ENCODE measurements around the gene ARID1B. TPM values are rescaled to one million over a fixed set of nuclear protein-coding genes. Genes with fewer than 3 reads are reported as not detected.
A peak's percentile ranks its signal among the peaks of the same experiment; 100 is the strongest.

The ARID1B gene
- total RNA-seq, 1 donor from 2014 or later = 97.2 TPM

GRCh38 chr6:156790711-156791319 is 13.6 kb downstream of the ARID1B start:
- Mint-ChIP-seq H3K36me3 (peaks cover 12% of the 10 kb centered on the region), H3K9me3 (no peaks in the 10 kb centered on the region), H3K4me1 (ENCODE audit: unreplicated experiment) (peaks cover 75% of the 10 kb centered on the region), H3K27me3 (no peaks in the 10 kb centered on the region), H3K27ac (no peak overlapping the region), H3K4me3 (peak overlapping the region; percentile 7)
- no peak for TF ChIP-seq CTCF (conservative IDR thresholded peaks at IDR 0.05)
- no peak for DNase-seq (ENCODE audit: extremely low spot score, unreplicated experiment)

- no peaks in the 10 kb centered on the region for H3K9me3 Mint-ChIP-seq
- DNase-seq (ENCODE audit: extremely low spot score, unreplicated experiment) = no peak
- peaks cover 9% of the 10 kb centered on the region for H3K36me3 Mint-ChIP-seq
- TF ChIP-seq CTCF (conservative IDR thresholded peaks at IDR 0.05) = no peak
- peak overlapping the region; percentile 7 for H3K4me3 Mint-ChIP-seq
- no peak overlapping the region for H3K27ac Mint-ChIP-seq
- H3K27me3 Mint-ChIP-seq = no peaks in the 10 kb centered on the region
- H3K4me1 Mint-ChIP-seq (ENCODE audit: unreplicated experiment) = peaks cover 76% of the 10 kb centered on the region
These were observed 14.2 kb downstream of the ARID1B start for GRCh38 chr6:156791320-156791850.

- H3K27ac Mint-ChIP-seq = no peak overlapping the region
- no peaks in the 10 kb centered on the region for H3K27me3 Mint-ChIP-seq
- DNase-seq (ENCODE audit: extremely low spot score, unreplicated experiment) = no peak
- no peak overlapping the region for H3K4me3 Mint-ChIP-seq
- TF ChIP-seq CTCF (conservative IDR thresholded peaks at IDR 0.05) = no peak
- H3K9me3 Mint-ChIP-seq = no peaks in the 10 kb centered on the region
- H3K4me1 Mint-ChIP-seq (ENCODE audit: unreplicated experiment) = peaks cover 73% of the 10 kb centered on the region
- H3K36me3 Mint-ChIP-seq = peaks cover 13% of the 10 kb centered on the region
These were observed 16.0 kb downstream of the ARID1B start for GRCh38 chr6:156793200-156793599.

- no peaks in the 10 kb centered on the region for H3K9me3 Mint-ChIP-seq
- H3K27ac Mint-ChIP-seq = peak overlapping the region; percentile 21
- peaks cover 15% of the 10 kb centered on the region for H3K36me3 Mint-ChIP-seq
- peaks cover 64% of the 10 kb centered on the region for H3K4me1 Mint-ChIP-seq (ENCODE audit: unreplicated experiment)
- DNase-seq (ENCODE audit: extremely low spot score, unreplicated experiment) = no peak
- H3K4me3 Mint-ChIP-seq = no peak overlapping the region
- H3K27me3 Mint-ChIP-seq = no peaks in the 10 kb centered on the region
- TF ChIP-seq CTCF (conservative IDR thresholded peaks at IDR 0.05) = no peak
These were observed 17.6 kb downstream of the ARID1B start for GRCh38 chr6:156794546-156795354.

GRCh38 chr6:156795825-156796224 is 18.6 kb downstream of the ARID1B start:
- peak overlapping the region; percentile 40 for H3K4me3 Mint-ChIP-seq
- peak overlapping the region; percentile 81 for H3K27ac Mint-ChIP-seq
- peaks cover 15% of the 10 kb centered on the region for H3K36me3 Mint-ChIP-seq
- H3K4me1 Mint-ChIP-seq (ENCODE audit: unreplicated experiment) = peaks cover 55% of the 10 kb centered on the region
- no peaks in the 10 kb centered on the region for H3K9me3 Mint-ChIP-seq
- TF ChIP-seq CTCF (conservative IDR thresholded peaks at IDR 0.05) = no peak
- no peak for DNase-seq (ENCODE audit: extremely low spot score, unreplicated experiment)
- H3K27me3 Mint-ChIP-seq = no peaks in the 10 kb centered on the region
